Fibroblast of lung (primary cell): ENCODE results near the gene DNMT1. TPM values are rescaled to one million over a fixed set of nuclear protein-coding genes. Genes with fewer than 3 reads are reported as not detected.
"Not testable (repeated sequence)": the region's sequence is repeated elsewhere in the genome, so short reads cannot be mapped to it uniquely, and the experiment has no call there.

Source experiments
- DNase-seq, 2 donors: peaks; one replicate each; pipeline versions ENCODE4 v3.0.0 to v3.0.0-alpha.2; 2010; ENCODE audit warnings: low read depth in 2 of 2
- H2AFZ ChIP-seq: 2 replicates; pipeline ENCODE4 v1.5.1; 2012; ENCODE audit warnings: low read length, control low read depth, inconsistent platforms
- H3K27ac ChIP-seq: 2 replicates; pipeline ENCODE4 v1.5.1; 2011; ENCODE audit warnings: low read length, control low read depth; ENCODE audit not compliant: insufficient read depth
- H3K27me3 ChIP-seq: 2 replicates; pipeline ENCODE4 v1.5.1; 2011; ENCODE audit warnings: mild to moderate bottlenecking, low read length; ENCODE audit not compliant: control insufficient read depth, insufficient read depth
- H3K36me3 ChIP-seq: 2 replicates; pipeline ENCODE4 v1.5.1; 2011; ENCODE audit warnings: low read length; ENCODE audit not compliant: control insufficient read depth, insufficient read depth
- H3K4me1 ChIP-seq: 2 replicates; pipeline ENCODE4 v1.5.1; 2011; ENCODE audit warnings: low read length; ENCODE audit not compliant: control insufficient read depth, insufficient read depth; ENCODE audit errors: extremely low read depth
- H3K4me2 ChIP-seq: 2 replicates; pipeline ENCODE4 v1.5.1; 2011; ENCODE audit warnings: low read length, control low read depth; ENCODE audit not compliant: insufficient read depth; ENCODE audit errors: extremely low read depth
- H3K4me3 ChIP-seq, 4 experiments: fragments of 200-600 bp in 1 of 4; sonication (generic) in 1 of 4; replicated peaks in 1 of 4; 2 replicates each; pipeline ENCODE4 v1.5.1; 2011 to 2016; ENCODE audit warnings: low read length in 4 of 4, low read depth in 3 of 4, mild to moderate bottlenecking in 3 of 4, control low read depth in 2 of 4, inconsistent platforms in 1 of 4, mixed read lengths in 1 of 4; ENCODE audit not compliant: insufficient read depth in 1 of 4; ENCODE audit errors: control extremely low read depth in 1 of 4
- H3K79me2 ChIP-seq: 2 replicates; pipeline ENCODE4 v1.5.1; 2012; ENCODE audit warnings: mild to moderate bottlenecking, low read length, inconsistent platforms; ENCODE audit not compliant: control insufficient read depth, insufficient read depth
- H3K9ac ChIP-seq: 2 replicates; pipeline ENCODE4 v1.5.1; 2011; ENCODE audit warnings: mild to moderate bottlenecking, low read length, control low read depth; ENCODE audit not compliant: insufficient read depth
- H3K9me3 ChIP-seq: 2 replicates; pipeline ENCODE4 v1.5.1; 2012; ENCODE audit warnings: low read depth, low read length; ENCODE audit not compliant: control insufficient read depth, insufficient read depth
- H4K20me1 ChIP-seq: 2 replicates; pipeline ENCODE4 v1.5.1; 2011; ENCODE audit warnings: low read length; ENCODE audit not compliant: control insufficient read depth, insufficient read depth; ENCODE audit errors: extremely low read depth
- EZH2 ChIP-seq: IDR thresholded peaks from 2 replicates; pipeline ENCODE4 v1.5.1; 2012; ENCODE audit warnings: low read length, control low read depth, mild to moderate bottlenecking; ENCODE audit errors: missing control alignments
- polyA plus RNA-seq, 2 donors: library from polyadenylated mRNA; depleted of rRNA in 1 of 2; stranded (reverse) in 1 of 2; unstranded in 1 of 2; fragments of >200 nt; gene quantifications; 2 replicates each; pipeline ENCODE4 v1.2.1, GENCODE V29; 2011 to 2012; ENCODE audit warnings: missing spikeins in 1 of 2
- total RNA-seq: library from RNA; depleted of rRNA; stranded (reverse); fragments of >200 nt; gene quantifications from 2 replicates; pipeline ENCODE4 v1.2.1, GENCODE V29; 2014
- TF ChIP-seq, protein P1 (sequence below), 2 donors: IDR thresholded peaks in 1 of 2; conservative IDR thresholded peaks in 1 of 2; 1 replicate in 1 of 2; 2 replicates in 1 of 2; pipeline ENCODE4 v1.5.1; 2011 to 2012; ENCODE audit warnings: low read length in 2 of 2, control low read depth in 1 of 2, inconsistent platforms in 1 of 2, low read depth in 1 of 2, mild to moderate bottlenecking in 1 of 2

The DNMT1 gene
- total and polyA plus RNA-seq, 2 donors (not counting 1 experiment from before 2014, with no cell fraction given), result 33.7 to 36.7 TPM

DNA sequence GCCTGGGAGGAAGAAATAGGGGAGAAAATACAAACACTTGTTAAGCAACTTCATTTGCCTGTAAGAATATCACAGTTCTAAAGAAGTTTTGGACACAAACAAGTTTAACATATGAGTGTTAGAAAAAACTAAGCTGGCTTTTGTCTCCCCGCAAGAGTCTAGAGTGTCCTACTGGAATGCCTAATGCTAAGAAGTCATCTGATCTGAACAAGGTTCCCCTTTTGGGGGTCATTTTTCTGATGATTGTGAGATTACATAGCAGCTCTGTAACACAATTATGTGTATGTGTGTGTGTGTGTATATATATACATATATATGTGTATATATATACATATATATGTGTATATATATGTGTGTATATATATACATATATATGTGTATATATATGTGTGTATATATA is 12.7 kb downstream of the DNMT1 start:
- no peak overlapping the region for H2AFZ ChIP-seq

DNA sequence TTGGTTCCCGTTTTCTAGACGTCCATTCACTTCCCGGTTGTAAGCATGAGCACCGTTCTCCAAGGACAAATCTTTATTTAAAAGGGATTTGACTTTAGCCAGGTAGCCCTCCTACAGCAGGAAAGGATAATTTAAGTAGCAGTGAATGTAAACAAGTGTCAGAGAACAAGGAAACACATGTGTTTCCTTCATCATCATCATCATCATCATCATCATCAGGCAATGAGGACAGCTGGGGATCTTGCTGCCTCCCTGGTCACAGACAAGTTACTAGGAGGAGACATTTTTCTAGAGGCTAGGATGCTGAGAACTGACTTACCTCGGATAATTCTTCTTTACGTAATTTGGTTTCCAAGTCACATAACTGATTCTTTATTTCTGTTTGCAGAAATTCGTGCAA is 14.3 kb downstream of the DNMT1 start:
- Histone ChIP-seq H2AFZ (no peak overlapping the region), H3K27me3 (no peaks in the 10 kb centered on the region), H3K4me1 (no peaks in the 10 kb centered on the region), H3K9me3 (no peaks in the 10 kb centered on the region), H3K4me2 (no peak overlapping the region), H3K4me3 (no peak overlapping the region), H3K27ac (no peak overlapping the region), H3K9ac (no peak overlapping the region), H4K20me1 (no peaks in the 10 kb centered on the region), H3K36me3 (peaks cover 21% of the 10 kb centered on the region), H3K79me2 (peaks cover 28% of the 10 kb centered on the region)
- TF ChIP-seq, protein P1, sequence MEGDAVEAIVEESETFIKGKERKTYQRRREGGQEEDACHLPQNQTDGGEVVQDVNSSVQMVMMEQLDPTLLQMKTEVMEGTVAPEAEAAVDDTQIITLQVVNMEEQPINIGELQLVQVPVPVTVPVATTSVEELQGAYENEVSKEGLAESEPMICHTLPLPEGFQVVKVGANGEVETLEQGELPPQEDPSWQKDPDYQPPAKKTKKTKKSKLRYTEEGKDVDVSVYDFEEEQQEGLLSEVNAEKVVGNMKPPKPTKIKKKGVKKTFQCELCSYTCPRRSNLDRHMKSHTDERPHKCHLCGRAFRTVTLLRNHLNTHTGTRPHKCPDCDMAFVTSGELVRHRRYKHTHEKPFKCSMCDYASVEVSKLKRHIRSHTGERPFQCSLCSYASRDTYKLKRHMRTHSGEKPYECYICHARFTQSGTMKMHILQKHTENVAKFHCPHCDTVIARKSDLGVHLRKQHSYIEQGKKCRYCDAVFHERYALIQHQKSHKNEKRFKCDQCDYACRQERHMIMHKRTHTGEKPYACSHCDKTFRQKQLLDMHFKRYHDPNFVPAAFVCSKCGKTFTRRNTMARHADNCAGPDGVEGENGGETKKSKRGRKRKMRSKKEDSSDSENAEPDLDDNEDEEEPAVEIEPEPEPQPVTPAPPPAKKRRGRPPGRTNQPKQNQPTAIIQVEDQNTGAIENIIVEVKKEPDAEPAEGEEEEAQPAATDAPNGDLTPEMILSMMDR (conservative IDR thresholded peaks at IDR 0.05 in 1 of 2, IDR thresholded peaks at IDR 0.05 in 1 of 2; ENCODE audit: low read depth in 1 of 2, low read length in 2 of 2), result no peak
- TF ChIP-seq EZH2, result no peak
- no peak for DNase-seq

More for the DNA sequence above, 12.7 kb downstream of the DNMT1 start:
- Histone ChIP-seq H3K9ac (no peak overlapping the region), H3K79me2 (peaks cover 43% of the 10 kb centered on the region), H3K9me3 (no peaks in the 10 kb centered on the region), H3K27ac (no peak overlapping the region), H3K4me3 (no peak overlapping the region), H4K20me1 (no peaks in the 10 kb centered on the region), H3K4me2 (no peak overlapping the region), H3K27me3 (no peaks in the 10 kb centered on the region), H3K36me3 (peaks cover 21% of the 10 kb centered on the region), H3K4me1 (no peaks in the 10 kb centered on the region)
- DNase-seq, result no peak
- TF ChIP-seq EZH2, result no peak
- TF ChIP-seq, protein P1 (conservative IDR thresholded peaks at IDR 0.05 in 1 of 2, IDR thresholded peaks at IDR 0.05 in 1 of 2; ENCODE audit: low read depth in 1 of 2, low read length in 2 of 2), result no peak

DNA sequence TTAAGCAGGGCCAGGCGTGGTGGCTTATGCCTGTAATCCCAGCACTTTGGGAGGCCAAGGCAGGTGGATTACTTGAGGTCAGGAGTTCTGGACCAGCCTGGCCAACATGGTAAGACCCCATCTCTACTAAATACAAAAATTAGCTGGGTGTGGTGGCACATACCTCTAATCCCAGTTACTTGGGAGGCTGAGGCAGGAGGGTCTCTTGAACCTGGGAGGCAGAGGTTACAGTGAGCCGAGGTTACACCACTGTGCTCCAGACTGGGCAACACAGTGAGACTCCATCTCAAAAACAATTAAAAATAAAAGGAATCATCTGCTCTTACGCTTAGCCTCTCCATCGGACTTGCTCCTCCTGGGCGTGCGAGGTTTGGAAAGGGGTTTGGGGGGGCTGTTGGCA is 14.7 kb downstream of the DNMT1 start:
- not testable (repeated sequence) for H3K4me1 ChIP-seq, H2AFZ ChIP-seq, H3K9me3 ChIP-seq, H3K4me2 ChIP-seq, H3K9ac ChIP-seq, DNase-seq, H3K27me3 ChIP-seq, H3K4me3 ChIP-seq, H4K20me1 ChIP-seq, H3K27ac ChIP-seq
- Histone ChIP-seq H3K79me2 (peaks cover 25% of the 10 kb centered on the region), H3K36me3 (peaks cover 21% of the 10 kb centered on the region)
